ENCODE measurements around the gene USP20.

USP20 gene

GRCh38 chr9:129868023-129868871 is 33.0 kb downstream of the USP20 start:
- Mint-ChIP-seq H3K27me3 (no peaks in the 10 kb centered on the region), H3K36me3 (ENCODE audit: low read depth) (peaks cover 80% of the 10 kb centered on the region), H3K4me3 (no peak overlapping the region), H3K27ac (no peak overlapping the region), H3K4me1 (ENCODE audit: low read depth) (peaks cover 19% of the 10 kb centered on the region), H3K9me3 (no peaks in the 10 kb centered on the region)
- intact Hi-C loops (cut with micrococcal nuclease): no loop called here

GRCh38 chr9:129868872-129869486 is 33.7 kb downstream of the USP20 start:
- Mint-ChIP-seq H3K27ac (no peak overlapping the region), H3K4me3 (no peak overlapping the region), H3K4me1 (ENCODE audit: low read depth) (peaks cover 19% of the 10 kb centered on the region), H3K36me3 (ENCODE audit: low read depth) (peaks cover 73% of the 10 kb centered on the region), H3K9me3 (no peaks in the 10 kb centered on the region), H3K27me3 (no peaks in the 10 kb centered on the region)
- intact Hi-C loops (cut with micrococcal nuclease): no loop called here

GRCh38 chr9:129869585-129870501 is 34.6 kb downstream of the USP20 start:
- Mint-ChIP-seq H3K36me3 (ENCODE audit: low read depth) (peaks cover 65% of the 10 kb centered on the region), H3K4me1 (ENCODE audit: low read depth) (peaks cover 19% of the 10 kb centered on the region), H3K9me3 (no peaks in the 10 kb centered on the region), H3K4me3 (no peak overlapping the region), H3K27ac (no peak overlapping the region), H3K27me3 (no peaks in the 10 kb centered on the region)
- intact Hi-C loops (cut with micrococcal nuclease): no loop called here

GRCh38 chr9:129871046-129871445 is 35.8 kb downstream of the USP20 start:
- Mint-ChIP-seq H3K4me3 (no peak overlapping the region), H3K36me3 (ENCODE audit: low read depth) (peaks cover 55% of the 10 kb centered on the region), H3K9me3 (no peaks in the 10 kb centered on the region), H3K27ac (no peak overlapping the region), H3K4me1 (ENCODE audit: low read depth) (peaks cover 8% of the 10 kb centered on the region), H3K27me3 (no peaks in the 10 kb centered on the region)
- intact Hi-C loops (cut with micrococcal nuclease): no loop called here

GRCh38 chr9:129873563-129874190 is 38.4 kb downstream of the USP20 start:
- Mint-ChIP-seq H3K4me1 (ENCODE audit: low read depth) (no peaks in the 10 kb centered on the region), H3K4me3 (no peak overlapping the region), H3K27ac (no peak overlapping the region), H3K27me3 (no peaks in the 10 kb centered on the region), H3K9me3 (no peaks in the 10 kb centered on the region), H3K36me3 (ENCODE audit: low read depth) (peaks cover 29% of the 10 kb centered on the region)
- intact Hi-C loops (cut with micrococcal nuclease): no loop called here

- Mint-ChIP-seq H3K9me3 (no peaks in the 10 kb centered on the region), H3K4me3 (no peak overlapping the region), H3K4me1 (ENCODE audit: low read depth) (no peaks in the 10 kb centered on the region), H3K27me3 (no peaks in the 10 kb centered on the region), H3K27ac (no peak overlapping the region), H3K36me3 (ENCODE audit: low read depth) (peaks cover 21% of the 10 kb centered on the region)
- intact Hi-C loops (cut with micrococcal nuclease): no loop called here
Observed at GRCh38 chr9:129874261-129875101, 39.2 kb downstream of the USP20 start.

- Mint-ChIP-seq H3K27ac (no peak overlapping the region), H3K36me3 (ENCODE audit: low read depth) (peaks cover 14% of the 10 kb centered on the region), H3K4me3 (no peak overlapping the region)
Observed at GRCh38 chr9:129875181-129875611, 39.9 kb downstream of the USP20 start.

GRCh38 chr9:129875687-129876395 is 40.6 kb downstream of the USP20 start:
- intact Hi-C loops (cut with micrococcal nuclease): no loop called here
- Mint-ChIP-seq H3K27me3 (no peaks in the 10 kb centered on the region), H3K4me1 (ENCODE audit: low read depth) (no peaks in the 10 kb centered on the region), H3K27ac (no peak overlapping the region), H3K4me3 (no peak overlapping the region), H3K36me3 (ENCODE audit: low read depth) (peaks cover 8% of the 10 kb centered on the region), H3K9me3 (no peaks in the 10 kb centered on the region)

More at GRCh38 chr9:129875181-129875611, 39.9 kb downstream of the USP20 start:
- Mint-ChIP-seq H3K4me1 (ENCODE audit: low read depth) (no peaks in the 10 kb centered on the region), H3K27me3 (no peaks in the 10 kb centered on the region), H3K9me3 (no peaks in the 10 kb centered on the region)
- intact Hi-C loops (cut with micrococcal nuclease): no loop called here

- no peaks in the 10 kb centered on the region for H3K4me1 Mint-ChIP-seq (ENCODE audit: low read depth)
- H3K36me3 Mint-ChIP-seq (ENCODE audit: low read depth): no peaks in the 10 kb centered on the region
- H3K27me3 Mint-ChIP-seq: no peaks in the 10 kb centered on the region
- no peak overlapping the region for H3K4me3 Mint-ChIP-seq
- H3K9me3 Mint-ChIP-seq: no peaks in the 10 kb centered on the region
- H3K27ac Mint-ChIP-seq: no peak overlapping the region
- intact Hi-C loops (cut with micrococcal nuclease): no loop called here
Observed at GRCh38 chr9:129876815-129877214, 41.6 kb downstream of the USP20 start.

GRCh38 chr9:129878291-129878690 is 43.0 kb downstream of the USP20 start:
- no peaks in the 10 kb centered on the region for H3K9me3 Mint-ChIP-seq
- H3K36me3 Mint-ChIP-seq (ENCODE audit: low read depth): no peaks in the 10 kb centered on the region
- intact Hi-C loops (cut with micrococcal nuclease): no loop called here
- H3K27ac Mint-ChIP-seq: no peak overlapping the region
- no peaks in the 10 kb centered on the region for H3K27me3 Mint-ChIP-seq
- H3K4me1 Mint-ChIP-seq (ENCODE audit: low read depth): no peaks in the 10 kb centered on the region
- no peak overlapping the region for H3K4me3 Mint-ChIP-seq

- intact Hi-C loops (cut with micrococcal nuclease): no loop called here
- H3K36me3 Mint-ChIP-seq (ENCODE audit: low read depth): no peaks in the 10 kb centered on the region
- H3K27ac Mint-ChIP-seq: no peak overlapping the region
- H3K4me1 Mint-ChIP-seq (ENCODE audit: low read depth): peaks cover 8% of the 10 kb centered on the region
- no peak overlapping the region for H3K4me3 Mint-ChIP-seq
- H3K27me3 Mint-ChIP-seq: no peaks in the 10 kb centered on the region
- no peaks in the 10 kb centered on the region for H3K9me3 Mint-ChIP-seq
Observed at GRCh38 chr9:129879103-129879699, 43.9 kb downstream of the USP20 start.

GRCh38 chr9:129879991-129880653 is 44.9 kb downstream of the USP20 start:
- H3K36me3 Mint-ChIP-seq (ENCODE audit: low read depth): no peaks in the 10 kb centered on the region
- H3K9me3 Mint-ChIP-seq: no peaks in the 10 kb centered on the region

More at GRCh38 chr9:129879991-129880653, 44.9 kb downstream of the USP20 start:
- intact Hi-C loops (cut with micrococcal nuclease): no loop called here
- Mint-ChIP-seq H3K4me3 (no peak overlapping the region), H3K27me3 (no peaks in the 10 kb centered on the region), H3K4me1 (ENCODE audit: low read depth) (peaks cover 17% of the 10 kb centered on the region), H3K27ac (no peak overlapping the region)

Measured in dendritic cell treated with granulocyte-macrophage colony-stimulating factor and Interleukin-4, amounts not matched to agents 40 ng/mL and 50 ng/mL, for 4 days (primary cell).